GM12874 (cell line): ENCODE results near the gene FAM228B.

Experiments
- TF ChIP-seq, protein P1 (sequence below): IDR thresholded peaks from 2 replicates; pipeline ENCODE4 v1.5.1; 2011; ENCODE audit warnings: low read depth, mild to moderate bottlenecking, control low read depth, low read length, moderate library complexity; ENCODE audit not compliant: insufficient read depth

Gene FAM228B

GRCh38 chr2:24174851-24175277 is 51.6 kb downstream of the FAM228B start, which contains the start of gene FAM228A:
FAM228A (plus strand) TSS chr2:24175053; CDS start chr2:24175481, 428 bp downstream.
- TF ChIP-seq, protein P1, sequence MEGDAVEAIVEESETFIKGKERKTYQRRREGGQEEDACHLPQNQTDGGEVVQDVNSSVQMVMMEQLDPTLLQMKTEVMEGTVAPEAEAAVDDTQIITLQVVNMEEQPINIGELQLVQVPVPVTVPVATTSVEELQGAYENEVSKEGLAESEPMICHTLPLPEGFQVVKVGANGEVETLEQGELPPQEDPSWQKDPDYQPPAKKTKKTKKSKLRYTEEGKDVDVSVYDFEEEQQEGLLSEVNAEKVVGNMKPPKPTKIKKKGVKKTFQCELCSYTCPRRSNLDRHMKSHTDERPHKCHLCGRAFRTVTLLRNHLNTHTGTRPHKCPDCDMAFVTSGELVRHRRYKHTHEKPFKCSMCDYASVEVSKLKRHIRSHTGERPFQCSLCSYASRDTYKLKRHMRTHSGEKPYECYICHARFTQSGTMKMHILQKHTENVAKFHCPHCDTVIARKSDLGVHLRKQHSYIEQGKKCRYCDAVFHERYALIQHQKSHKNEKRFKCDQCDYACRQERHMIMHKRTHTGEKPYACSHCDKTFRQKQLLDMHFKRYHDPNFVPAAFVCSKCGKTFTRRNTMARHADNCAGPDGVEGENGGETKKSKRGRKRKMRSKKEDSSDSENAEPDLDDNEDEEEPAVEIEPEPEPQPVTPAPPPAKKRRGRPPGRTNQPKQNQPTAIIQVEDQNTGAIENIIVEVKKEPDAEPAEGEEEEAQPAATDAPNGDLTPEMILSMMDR: no peak

DNA sequence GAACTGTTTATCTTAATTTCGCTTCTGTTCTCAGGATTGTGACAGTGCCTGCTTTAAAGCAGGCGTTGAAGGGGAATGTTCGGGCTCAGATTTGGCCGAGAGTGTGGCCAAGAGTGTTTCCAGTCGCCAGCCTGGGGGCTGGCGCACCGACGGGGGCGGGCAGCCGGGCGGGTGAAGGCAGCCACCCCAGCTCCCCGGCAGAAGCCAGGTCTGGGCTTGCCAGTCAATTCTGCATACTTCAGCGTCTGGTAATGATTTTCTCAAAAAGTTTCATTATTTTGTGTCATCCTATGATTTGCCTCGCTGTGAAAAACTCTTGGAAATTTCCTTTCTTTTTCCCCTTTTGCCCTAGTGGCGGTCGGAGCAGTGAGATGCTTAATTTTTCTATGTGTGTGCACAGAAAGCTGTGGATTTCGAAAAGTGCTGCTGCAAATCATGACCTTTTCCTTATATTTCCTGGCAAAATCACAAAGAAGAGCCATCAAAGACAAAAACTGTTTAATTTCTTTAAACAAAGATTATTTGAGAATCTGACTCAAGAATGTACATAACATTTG is 52.4 kb downstream of the FAM228B start:
- TF ChIP-seq, protein P1: no peak

GRCh38 chr2:24176326-24176725 is 53.1 kb downstream of the FAM228B start:
- TF ChIP-seq, protein P1: no peak

GRCh38 chr2:24179683-24180082 is 56.4 kb downstream of the FAM228B start:
- TF ChIP-seq, protein P1: no peak

DNA sequence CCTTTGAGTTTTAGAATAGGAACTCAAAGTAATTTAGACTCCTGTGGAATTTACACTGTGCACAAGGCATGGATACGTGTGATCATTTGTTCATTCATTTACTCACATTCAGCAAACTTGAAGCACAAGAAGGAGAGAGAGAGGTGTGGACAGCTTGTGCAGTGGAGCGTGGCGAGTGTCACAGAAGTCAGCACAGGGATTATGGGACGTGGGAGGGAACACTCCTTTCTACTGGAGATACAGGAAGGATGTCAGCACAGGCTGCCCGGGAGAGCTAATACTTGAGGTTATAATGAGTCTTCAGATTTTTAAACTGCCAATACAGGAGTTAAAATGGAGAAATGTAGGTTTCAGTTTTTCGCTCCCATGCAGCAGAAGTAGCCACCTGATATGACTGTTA is 58.6 kb downstream of the FAM228B start:
- TF ChIP-seq, protein P1: no peak

- TF ChIP-seq, protein P1: no peak
Measured at GRCh38 chr2:24182507-24182906, 59.2 kb downstream of the FAM228B start.

DNA sequence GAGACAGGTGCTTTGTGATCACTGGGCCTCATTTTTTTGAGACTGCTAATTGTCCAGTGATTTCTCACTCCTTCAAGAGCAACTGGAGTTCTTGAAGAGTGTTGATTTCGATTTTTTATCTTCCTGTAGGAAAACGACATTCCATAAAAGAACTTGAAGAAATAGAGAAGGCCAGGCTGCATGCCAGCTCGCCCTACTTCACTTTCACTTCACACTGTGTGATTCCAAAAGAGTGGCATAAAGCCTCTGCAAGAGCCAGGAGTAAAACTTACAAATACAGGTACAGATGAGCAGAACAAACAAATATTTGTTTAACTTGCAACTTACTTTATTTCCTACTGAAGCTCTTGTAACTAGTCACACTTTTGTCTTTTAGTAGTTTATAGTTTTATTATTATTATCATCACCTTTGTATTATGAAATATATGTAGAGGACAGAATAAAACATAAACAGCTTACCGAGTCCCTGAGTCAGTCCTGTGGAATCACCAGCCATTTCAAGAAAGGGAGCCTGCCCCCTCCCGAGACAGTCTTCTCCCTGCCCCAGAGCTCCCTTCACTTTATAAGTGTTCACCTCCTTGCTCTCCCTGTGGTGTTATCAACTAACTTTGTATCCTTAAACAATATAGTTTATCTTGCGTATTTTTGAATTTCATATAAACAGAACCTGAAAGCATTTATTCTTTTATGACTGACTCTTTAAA is 60.2 kb downstream of the FAM228B start:
- TF ChIP-seq, protein P1: no peak
